ENCODE measurements around the gene CRBN.
A peak's percentile ranks its signal among the peaks of the same experiment; 100 is the strongest.

CRBN gene

GRCh38 chr3:3170998-3171397 lies 8.5 kb downstream of the CRBN start:
- DNase-seq (ENCODE audit: low read depth) = no peak

GRCh38 chr3:3165650-3166049 lies 13.8 kb downstream of the CRBN start:
- no peak for DNase-seq (ENCODE audit: low read depth)

GRCh38 chr3:3165241-3165640 lies 14.2 kb downstream of the CRBN start:
- DNase-seq (ENCODE audit: low read depth) = no peak

- DNase-seq (ENCODE audit: low read depth) = no peak
Measured at GRCh38 chr3:3160826-3161225, 18.7 kb downstream of the CRBN start.

GRCh38 chr3:3157484-3157883 lies 22.0 kb downstream of the CRBN start:
- DNase-seq (ENCODE audit: low read depth) = no peak

- DNase-seq (ENCODE audit: low read depth) = no peak
Measured at GRCh38 chr3:3154879-3155610, 24.4 kb downstream of the CRBN start.

- DNase-seq (ENCODE audit: low read depth) = no peak
Measured at GRCh38 chr3:3151513-3151912, 28.0 kb downstream of the CRBN start.

- no peak for DNase-seq (ENCODE audit: low read depth)
Measured at GRCh38 chr3:3149560-3149959, 29.9 kb downstream of the CRBN start.

- DNase-seq (ENCODE audit: low read depth) = no peak
Measured at GRCh38 chr3:3145831-3146230, 33.7 kb downstream of the CRBN start.

GRCh38 chr3:3141939-3142338 lies 37.6 kb downstream of the CRBN start:
- DNase-seq (ENCODE audit: low read depth) = no peak

GRCh38 chr3:3137526-3137925 lies 42.0 kb downstream of the CRBN start:
- no peak for DNase-seq (ENCODE audit: low read depth)

GRCh38 chr3:3134750-3135448 lies 44.6 kb downstream of the CRBN start:
- no peak for DNase-seq (ENCODE audit: low read depth)

GRCh38 chr3:3133500-3133899 lies 46.0 kb downstream of the CRBN start:
- no peak for DNase-seq (ENCODE audit: low read depth)

- DNase-seq (ENCODE audit: low read depth) = no peak
Measured at GRCh38 chr3:3129579-3129978, 49.9 kb downstream of the CRBN start.

- no peak for DNase-seq (ENCODE audit: low read depth)
Measured at GRCh38 chr3:3127432-3128010, 52.0 kb downstream of the CRBN start.

- peak; percentile 62 for DNase-seq (ENCODE audit: low read depth)
Measured at GRCh38 chr3:3126477-3127431, 52.7 kb downstream of the CRBN start, which contains the start of gene TRNT1. TSS of gene TRNT1 (plus strand) at chr3:3126940. CDS start at chr3:3129041, 2,101 bp downstream.

- no peak for DNase-seq (ENCODE audit: low read depth)
Measured at GRCh38 chr3:3125977-3126376, 53.5 kb downstream of the CRBN start.

GRCh38 chr3:3119393-3119851 lies 60.1 kb downstream of the CRBN start:
- DNase-seq (ENCODE audit: low read depth) = no peak

GRCh38 chr3:3117651-3118050 lies 61.8 kb downstream of the CRBN start:
- no peak for DNase-seq (ENCODE audit: low read depth)

GRCh38 chr3:3113042-3113709 lies 66.3 kb downstream of the CRBN start:
- DNase-seq (ENCODE audit: low read depth) = no peak

GRCh38 chr3:3110749-3111361 lies 68.6 kb downstream of the CRBN start:
- no peak for DNase-seq (ENCODE audit: low read depth)

Data from non-pigmented ciliary epithelial cell (primary cell).